ENCODE measurements around the gene CEP295NL.
"Not testable (repeated sequence)": the region's sequence is repeated elsewhere in the genome, so short reads cannot be mapped to it uniquely, and the experiment has no call there.

CEP295NL gene

DNA sequence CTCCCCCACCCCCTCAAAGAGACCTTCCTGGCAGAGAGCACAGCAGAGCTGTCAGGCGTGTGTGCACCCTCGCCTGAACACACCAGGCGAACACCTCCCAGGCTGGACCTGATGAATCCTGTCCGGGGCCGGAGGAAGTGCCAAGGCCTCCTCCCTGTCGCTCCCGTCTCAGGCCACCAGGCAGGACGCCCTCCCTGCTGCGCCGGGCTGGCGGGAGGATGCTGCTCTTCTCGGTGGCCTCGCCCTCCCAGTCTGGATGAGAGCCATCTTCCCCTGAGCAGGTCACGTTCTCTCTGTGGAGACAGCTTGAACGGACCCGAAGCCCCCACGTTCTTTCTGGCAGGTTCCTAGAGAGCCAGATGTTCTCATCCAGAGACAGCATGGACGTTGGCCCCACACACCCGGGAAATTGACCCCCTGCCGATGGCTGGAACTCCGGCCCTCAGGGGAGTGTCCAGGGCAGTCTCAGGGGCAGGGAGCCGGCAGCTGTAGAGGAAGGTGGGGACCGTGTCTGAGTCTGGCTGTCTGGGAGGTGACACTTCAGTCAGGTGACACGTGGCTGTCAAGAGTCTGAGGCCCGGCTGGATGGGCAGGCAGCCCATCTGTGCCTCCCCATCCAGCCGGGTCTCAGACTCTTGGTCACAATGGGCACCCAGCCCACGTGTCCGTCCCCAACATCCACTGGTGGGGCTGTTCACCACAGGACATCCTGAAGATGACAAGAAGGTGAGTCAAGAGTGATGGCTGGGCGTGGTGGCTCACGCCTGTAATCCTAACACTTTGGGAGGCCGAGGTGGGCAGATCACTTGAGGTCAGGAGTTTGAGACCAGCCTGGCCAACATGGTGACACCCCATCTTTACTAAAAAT, 27.1 kb upstream of the CEP295NL start:
- no peak for DNase-seq (ENCODE audit: low spot score)

DNA sequence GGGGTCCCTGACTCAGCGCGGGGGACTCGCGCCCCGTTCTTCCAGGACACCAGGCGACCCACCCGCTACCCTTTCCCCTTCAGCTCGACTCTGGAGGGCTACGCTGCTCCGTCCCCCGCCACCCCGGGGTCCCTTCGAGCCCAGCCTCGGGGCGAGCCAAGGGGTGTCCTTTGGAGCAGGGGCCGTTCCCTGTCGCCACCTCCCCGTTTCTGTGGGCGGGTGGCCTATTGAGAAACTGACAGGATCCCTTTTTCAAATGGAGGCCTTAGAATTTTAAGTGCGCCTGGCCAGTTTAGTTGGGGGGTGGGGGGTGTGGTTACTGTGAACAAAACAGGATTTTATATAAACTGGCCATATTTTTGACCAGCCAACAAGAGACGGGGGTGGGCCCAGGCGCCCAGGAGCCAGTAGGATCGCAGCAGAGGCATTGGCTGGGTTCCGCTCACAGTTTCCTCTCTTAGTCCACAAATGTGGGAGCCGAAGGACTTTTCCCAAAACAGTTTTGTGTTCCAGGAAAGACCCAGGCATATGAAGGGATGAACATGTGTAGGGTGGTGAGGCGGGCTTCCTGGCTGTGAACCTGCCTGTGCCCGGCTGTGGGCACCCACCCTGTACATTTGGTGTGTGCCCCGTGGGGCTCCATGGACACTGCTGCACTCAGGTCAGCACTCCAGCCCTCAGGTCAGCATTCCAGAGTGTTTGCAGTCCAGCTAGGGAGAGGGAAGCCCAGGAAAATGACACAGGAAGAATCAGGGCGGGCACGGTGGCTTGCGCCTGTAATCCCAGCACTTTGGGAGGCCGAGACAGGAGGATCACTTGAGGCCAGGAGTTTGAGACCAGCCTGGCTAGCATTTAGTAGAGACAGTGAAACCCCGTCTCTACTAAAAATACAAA, 22.9 kb upstream of the CEP295NL start:
- peak; percentile 91 for DNase-seq (ENCODE audit: low spot score)

DNA sequence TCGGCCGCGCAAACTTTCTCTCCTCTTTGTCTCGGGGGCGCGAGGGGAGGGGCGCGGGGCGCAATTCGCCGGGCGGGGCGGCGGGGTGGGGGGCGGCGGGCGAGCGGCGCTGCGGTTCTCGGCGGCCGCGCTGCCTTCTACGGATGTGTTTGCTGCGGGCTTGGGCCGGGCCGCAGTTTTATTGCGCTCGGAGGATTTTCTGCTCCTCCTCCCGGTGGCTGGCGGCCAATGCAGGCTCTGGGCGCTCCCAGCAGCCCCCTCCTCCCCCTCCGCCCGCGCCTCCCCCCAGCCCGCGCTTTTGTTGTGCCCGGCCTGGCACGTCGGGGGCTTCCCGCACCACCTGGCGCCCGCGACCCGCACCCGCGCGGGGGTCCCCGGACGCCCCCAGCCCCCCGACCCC, 22.2 kb upstream of the CEP295NL start, which contains the start of gene TIMP2:
TIMP2 (minus strand) TSS at position 154 of the 400 bp plus-strand sequence. CDS start 299 bp downstream, outside the sequence.
- peak; percentile 86 for DNase-seq (ENCODE audit: low spot score)

DNA sequence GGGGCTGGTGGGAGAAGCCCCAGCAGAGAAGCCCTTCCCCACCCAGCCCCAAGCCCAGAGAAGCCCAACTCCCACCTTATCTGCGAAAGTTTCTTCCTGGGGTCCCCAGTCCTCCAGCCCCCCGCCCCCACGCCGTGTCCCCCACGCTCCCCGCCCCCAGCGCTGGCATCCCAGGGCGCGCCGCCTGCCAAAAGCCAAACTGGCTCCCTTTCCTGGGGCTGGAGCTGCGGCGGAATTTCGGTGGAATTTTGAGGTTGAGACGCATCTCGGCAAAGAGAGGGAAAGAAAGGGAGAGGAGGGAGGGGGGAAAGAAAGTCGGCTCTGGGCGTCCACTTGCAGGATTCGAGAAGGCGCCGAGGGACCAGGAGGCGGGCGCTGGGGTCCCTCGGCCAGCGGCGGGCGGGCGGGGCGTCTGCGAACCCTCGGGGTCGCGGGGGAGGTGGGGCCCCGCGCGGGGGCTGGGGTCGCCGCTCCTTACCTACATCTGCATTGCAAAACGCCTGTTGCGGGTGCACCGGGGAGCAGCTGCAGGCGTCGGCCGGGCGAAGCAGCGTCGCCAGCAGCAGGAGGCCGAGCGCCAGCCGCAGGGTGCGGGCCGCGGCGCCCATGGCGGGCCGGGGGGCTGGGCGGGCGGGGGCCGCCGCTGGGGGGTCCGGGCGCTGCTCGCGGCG, 21.6 kb upstream of the CEP295NL start:
- DNase-seq (ENCODE audit: low spot score): peak; percentile 38

DNA sequence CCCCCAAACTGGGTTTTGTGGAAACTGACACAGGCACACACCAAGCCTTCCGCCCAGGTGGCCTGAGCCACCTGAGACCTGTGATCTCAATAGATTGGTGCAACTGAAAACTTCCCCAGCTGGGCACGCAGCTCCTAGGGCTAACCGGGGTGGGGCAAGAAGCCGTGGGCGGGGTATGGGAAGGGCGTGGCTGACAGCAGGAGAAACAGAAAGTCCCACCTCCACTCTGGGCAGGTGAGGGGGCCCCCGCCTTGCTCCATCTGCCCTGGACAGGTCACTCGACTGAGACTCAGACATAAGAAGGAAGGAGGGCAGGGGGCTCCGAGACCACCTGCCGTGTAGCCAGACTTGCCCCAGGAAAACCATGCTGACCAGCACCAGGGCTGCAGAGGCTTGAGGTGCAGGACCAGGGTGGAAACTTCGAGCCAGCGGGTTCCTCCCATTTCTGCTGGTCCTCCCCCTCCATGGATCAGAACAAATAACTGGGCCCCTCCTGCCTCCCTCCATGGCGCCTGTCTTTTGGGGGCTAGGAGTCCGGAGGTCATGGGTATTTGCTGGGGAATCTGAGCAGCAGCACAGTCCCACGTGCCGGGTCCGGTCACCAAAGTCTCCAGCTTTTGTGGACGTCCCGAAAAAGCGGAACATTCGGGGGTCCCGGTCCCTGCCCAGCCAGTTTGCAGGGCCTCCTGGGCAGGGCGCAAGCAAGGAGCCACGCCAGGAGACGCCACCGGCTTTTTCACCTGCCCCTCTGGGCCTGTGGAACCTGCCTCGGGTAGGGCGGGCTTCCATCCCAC, 20.9 kb upstream of the CEP295NL start:
- DNase-seq (ENCODE audit: low spot score): peak; percentile 28

DNA sequence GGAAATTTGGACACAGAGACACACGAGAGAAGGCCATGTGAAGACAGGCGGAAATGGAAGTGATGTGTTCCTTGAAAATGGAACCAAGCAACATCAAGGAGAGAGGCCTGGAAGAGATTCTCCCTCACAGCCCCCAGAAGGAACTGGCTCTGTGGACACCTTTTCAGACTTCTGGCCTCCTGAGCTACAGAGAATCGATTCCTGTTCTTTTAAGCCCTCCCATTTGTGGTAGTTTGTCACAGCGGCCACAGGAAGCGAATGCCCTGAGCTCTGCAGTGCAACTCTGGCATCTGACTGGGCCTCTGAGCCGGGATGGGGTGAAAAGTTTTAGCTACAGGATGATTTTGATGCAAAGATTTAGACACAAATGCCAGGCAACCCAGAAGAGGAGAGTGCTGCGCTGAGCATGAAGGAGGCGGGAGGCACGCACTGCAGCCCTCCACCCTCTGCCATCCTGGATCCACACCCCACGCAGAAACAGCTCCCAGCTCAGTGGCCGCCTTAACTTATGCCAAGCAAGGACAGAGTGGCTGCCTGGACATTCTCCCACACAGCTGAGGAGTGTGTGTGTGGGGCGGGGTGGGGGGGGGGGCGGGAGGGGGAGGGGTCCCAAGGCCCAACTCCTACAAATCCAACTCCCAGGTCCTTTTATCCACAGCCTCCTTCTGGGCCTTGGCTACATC, 20.0 kb upstream of the CEP295NL start:
- DNase-seq (ENCODE audit: low spot score): no peak

DNA sequence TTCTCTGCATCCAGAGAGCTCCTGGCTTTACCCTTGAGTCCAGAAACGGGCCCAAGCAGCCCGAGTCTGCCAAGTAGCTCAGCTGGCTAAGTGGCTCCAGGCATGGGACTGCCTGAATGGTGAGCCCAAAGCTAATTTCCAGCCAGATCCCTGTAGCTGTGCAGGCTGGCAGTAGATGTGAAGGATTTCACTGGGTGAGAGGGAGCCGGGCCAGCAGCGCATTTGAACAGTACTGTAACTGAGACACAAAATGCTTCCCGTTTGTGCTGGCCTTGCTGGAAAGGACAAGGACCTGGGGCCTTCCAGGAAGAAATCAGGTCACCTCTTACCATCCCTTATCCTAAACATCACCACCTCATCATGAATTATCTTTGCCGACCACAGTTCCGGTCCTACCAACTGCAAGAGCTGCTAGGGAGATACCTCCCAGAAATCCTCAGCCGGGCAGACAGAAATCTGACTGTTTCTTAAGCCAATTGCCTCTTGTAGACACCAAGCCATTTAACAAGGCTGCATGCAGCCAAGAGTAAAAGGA, 18.5 kb upstream of the CEP295NL start:
- DNase-seq (ENCODE audit: low spot score): no peak

DNA sequence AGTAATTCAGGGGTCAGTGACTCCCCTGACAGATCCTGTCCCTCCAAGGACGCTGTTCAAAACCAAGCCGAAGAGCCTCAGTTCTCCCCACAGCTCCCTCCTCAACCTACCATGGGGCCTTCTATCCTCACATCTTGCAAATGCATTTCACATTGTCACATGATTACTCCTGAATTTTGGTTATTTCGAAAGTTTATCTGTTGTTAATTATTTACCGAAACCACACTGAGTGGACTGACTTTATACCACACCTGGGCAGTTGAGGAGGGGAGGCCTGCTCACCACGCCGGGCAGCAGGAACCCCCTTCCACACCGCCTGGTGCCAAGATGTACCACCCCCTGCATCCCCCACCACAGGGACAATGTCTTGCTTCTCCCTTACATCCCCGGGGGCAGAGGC, 17.5 kb upstream of the CEP295NL start:
- DNase-seq (ENCODE audit: low spot score): no peak

DNA sequence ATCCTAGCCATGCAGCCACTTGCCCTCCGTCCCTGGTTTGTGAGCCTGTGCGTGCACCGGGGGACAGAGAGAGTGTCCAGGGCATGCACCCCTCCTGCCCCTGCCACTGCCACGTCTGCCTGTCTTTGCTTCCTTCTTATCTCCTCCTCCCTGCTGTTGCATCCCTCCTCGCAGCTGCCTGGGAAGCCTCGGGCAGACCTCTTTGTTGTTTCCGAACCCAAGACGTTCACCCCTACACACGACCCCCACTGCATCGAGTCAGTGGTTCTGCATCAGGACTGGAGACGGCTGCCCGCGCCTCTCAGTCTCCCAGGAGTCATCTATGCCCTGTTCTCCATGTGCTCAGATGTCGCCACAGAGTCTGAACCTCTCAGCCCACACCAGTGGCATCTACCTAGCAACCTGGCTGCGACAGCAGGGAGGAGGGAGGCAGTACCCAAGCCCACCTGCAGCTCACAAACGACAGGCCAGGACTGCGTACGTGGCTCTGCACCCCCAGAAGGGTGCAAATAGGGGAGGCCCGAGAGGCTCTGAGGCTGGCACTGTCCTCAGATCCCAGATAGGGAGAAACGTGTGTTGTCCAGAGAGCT, 17.0 kb upstream of the CEP295NL start:
- no peak for DNase-seq (ENCODE audit: low spot score)

DNA sequence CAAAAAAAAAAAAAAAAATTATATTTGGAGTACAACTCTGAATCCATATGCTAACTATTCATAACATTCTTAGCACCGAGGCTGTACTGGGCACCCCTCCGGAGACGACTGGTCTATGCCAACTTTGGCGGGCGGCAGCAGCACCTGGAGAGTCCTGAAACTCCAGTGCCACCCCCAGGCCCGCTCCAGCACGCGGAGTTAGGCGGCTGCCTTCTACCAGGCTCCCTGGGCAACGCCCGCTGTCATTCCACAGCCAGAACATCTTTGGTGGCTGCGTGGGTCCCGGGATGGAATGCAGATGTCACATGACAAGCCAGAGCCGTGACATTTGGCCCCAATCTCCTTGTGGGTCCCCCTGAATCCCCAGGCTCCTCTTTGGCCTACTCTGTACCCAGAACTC, 16.0 kb upstream of the CEP295NL start:
- DNase-seq (ENCODE audit: low spot score): no peak

DNA sequence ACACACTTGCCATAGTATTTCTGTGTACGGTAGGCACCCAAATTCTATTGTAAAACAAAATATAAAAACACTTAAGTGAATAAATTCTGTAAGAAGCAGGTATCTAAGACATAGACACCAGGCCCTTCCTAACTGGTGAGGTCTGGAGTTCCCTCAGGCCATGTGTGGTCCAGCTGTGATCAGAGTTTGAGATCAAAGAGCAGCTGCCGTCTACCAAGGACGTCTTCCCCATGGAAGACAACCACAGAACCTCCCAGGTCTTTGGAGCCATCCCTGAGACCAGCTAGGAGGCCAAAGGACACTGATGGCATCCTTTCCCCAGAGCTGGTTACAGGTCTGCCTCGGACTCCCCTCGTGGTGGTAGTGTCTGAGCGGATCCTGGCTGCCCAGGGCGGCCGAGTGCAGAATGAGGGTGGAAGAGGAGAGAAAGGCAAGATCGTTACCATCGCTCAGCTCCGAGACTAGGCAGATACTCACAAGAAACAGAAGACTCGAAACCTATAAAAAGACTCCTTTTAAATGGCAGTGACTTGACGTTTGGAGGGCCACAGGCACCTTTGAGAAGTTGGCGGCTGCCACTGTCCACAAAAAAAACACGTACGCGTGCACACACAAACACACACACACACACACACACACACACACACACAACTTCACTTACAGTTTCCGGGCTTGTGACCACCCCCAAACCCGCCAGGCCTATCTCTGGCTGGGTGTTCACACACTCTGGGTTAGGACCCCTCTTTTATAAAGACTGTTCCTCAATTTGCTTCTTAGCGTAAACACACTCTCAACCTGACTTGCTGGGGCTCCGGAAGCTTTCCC, 14.7 kb upstream of the CEP295NL start:
- no peak for DNase-seq (ENCODE audit: low spot score)

DNA sequence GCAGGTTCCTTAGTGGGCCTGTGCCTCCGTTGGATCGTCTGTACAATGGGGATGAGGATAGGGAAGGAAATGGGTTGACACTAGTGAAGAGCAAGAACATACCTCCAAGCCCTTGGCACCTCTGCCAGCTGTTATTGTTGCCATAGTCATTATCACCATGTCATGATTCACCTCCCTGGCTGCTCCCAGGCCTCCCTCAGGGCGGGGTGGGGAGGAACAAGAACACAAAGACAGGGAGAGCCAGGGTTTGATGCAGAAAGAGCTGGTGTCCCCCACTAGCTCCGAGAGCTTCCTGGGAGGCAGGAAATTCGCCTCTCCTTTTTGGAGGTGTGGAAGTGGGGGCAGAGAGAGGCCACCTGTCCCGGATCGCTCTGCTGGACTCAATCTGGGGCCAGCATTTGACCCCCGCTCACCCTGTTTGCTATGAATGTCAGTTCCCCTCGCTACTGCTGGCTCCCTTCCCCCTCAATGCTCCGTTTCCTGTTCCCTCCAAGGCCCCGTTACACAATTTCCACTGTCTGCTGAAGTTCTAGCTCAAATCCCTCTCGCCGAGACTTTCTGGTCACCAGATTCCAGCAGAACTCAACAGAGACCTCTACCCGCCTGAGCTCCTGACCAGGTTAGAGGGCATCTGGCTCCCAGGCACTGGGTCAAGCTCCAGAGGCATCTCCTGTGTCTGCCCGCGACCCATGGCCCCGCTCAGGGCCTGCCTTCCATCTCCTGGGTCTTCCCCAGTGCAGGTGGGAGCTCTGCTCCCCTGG, 13.1 kb upstream of the CEP295NL start:
- peak; percentile 65 for DNase-seq (ENCODE audit: low spot score)

DNA sequence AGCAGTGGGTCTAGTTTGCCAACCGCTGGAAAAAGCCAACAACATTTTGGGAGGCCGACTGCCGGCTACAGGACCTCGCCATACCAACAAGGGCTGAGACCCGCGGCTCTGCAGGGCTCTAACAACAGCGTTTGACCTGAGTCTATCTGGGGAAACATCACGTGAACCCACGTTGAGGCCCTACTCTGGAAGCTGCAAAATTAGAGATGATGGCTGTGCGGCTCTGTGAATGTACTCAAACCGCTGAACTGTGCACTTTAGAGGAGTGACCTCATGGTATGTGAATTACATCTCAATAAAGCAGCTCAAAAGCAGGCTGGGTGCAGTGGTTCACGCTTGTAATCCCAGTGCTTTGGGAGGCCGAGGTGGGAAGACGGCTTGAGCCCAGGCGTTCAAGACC, 10.1 kb upstream of the CEP295NL start:
- no peak for DNase-seq (ENCODE audit: low spot score)

DNA sequence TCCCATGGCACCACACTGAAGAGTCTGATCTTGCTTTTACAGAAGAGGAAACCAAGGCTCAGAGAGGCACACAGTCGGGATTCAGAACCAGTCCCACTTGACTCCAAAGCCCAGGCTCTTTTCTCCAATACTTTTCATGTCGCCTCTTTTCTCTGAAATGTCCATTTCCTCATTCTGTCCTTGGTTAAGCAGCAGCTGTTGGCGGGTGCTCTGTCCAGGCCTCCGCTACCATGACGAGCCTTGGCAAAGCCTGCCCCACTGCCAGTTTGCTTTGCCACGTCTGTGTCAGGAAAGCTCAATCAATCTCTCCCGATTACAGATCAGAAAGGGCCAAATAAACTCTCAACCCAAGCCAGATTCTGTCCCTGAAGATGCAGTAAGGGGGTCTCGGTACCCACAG, 9.1 kb upstream of the CEP295NL start:
- DNase-seq (ENCODE audit: low spot score): no peak

DNA sequence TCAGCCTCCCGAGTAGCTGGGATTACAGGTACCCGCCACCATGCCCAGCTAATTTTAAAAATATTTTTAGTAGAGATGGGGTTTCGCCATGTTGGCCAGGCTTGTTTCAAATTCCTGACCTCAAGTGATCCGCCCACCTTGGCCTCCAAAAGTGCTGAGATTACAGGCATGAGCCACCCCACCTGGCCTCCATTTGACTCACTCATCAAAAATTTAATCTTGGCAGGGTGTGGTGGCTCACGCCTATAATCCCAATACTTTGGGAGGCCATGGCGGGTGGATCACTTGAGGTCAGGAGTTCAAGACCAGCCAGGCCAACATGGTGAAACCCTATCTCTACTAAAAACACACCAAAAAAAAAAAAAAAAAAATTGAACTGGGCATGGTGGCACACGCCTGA, 8.5 kb upstream of the CEP295NL start:
- not testable (repeated sequence) for DNase-seq (ENCODE audit: low spot score)

DNA sequence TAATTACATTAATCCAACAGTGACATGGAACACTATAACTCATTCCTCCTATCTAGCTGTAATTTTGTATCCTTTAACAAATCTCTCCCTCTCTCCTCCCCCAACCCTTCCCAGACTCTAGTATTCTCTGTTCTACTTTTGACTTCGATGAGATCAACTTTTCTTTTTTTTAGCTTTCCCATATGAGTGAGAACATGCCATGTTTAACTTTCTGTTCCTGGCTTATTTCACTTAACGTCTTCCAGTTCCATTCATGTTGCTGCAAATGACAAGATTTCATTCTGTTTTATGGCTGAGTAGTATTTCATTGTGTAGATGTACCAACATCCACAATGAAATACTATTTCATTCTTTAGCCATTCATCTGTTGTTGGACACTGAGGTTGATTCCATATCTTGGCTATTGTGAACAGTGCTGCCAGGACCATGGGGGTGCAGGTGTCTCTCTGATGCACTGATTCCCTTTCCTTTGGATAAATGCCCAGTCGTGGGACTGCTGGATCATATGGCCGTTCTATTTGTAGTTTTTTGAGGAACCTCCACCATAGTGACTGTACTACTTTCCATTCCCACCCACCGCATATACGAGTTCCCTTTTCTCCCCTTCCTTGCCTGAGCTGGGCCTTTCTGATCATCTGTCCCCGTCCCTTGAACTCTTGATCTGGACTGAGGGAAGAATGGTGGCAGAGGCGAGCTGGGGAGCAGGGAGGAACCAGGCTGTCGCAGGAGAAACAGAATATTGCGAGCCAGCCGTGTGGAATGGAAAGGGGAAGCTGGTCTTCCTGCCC, 7.7 kb upstream of the CEP295NL start:
- DNase-seq (ENCODE audit: low spot score): no peak

DNA sequence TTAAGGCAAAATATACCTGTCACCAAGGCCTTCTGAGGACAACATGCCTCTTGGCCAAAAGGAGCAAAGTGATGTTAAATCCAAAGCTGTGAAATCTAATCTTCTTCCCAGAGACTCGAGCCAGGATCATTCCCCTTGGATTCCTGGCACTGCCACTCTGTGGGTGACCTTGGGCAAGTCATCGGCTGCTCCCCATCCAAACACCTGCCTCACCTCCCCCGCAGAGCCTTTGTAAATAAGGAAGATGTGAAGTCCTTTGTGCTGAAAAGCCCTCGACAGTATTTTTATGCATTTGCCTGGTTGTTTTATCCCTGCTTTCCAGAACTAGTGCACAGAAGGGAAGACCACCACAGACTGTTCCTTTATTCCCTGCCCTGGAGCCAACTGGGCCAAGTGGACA, 5.4 kb upstream of the CEP295NL start:
- DNase-seq (ENCODE audit: low spot score): no peak

DNA sequence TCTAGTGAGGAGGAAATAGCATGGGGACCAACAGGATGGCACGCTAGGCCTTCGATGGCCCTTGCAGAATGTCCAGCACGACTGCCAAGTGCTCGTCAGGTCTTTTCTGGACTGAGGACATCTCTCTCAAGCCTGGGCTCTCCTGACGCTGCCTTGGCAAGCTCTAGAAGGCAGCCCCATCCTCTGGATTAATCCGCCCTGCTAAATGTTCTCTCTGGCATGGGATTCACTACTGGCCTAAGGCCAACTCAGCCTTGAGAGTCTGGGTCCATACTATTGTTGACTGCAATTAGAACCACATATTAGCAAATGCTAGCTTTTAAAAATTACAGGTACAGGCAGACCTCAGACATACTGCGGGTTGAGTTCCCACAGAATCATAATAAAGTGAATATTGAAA, 2.5 kb upstream of the CEP295NL start:
- DNase-seq (ENCODE audit: low spot score): no peak
